Activated CD4-positive, alpha-beta T cell treated with anti-CD3 and anti-CD28 coated beads for 48 hours (primary cell): ENCODE data around the gene FGD3.
A peak's percentile ranks its signal among the peaks of the same experiment; 100 is the strongest.
"Not testable (repeated sequence)": the region's sequence is repeated elsewhere in the genome, so short reads cannot be mapped to it uniquely, and the experiment has no call there.

Source experiments
- DNase-seq: peaks from one replicate; pipeline ENCODE4 v3.0.0-alpha.2; 2020

The FGD3 gene, protein sequence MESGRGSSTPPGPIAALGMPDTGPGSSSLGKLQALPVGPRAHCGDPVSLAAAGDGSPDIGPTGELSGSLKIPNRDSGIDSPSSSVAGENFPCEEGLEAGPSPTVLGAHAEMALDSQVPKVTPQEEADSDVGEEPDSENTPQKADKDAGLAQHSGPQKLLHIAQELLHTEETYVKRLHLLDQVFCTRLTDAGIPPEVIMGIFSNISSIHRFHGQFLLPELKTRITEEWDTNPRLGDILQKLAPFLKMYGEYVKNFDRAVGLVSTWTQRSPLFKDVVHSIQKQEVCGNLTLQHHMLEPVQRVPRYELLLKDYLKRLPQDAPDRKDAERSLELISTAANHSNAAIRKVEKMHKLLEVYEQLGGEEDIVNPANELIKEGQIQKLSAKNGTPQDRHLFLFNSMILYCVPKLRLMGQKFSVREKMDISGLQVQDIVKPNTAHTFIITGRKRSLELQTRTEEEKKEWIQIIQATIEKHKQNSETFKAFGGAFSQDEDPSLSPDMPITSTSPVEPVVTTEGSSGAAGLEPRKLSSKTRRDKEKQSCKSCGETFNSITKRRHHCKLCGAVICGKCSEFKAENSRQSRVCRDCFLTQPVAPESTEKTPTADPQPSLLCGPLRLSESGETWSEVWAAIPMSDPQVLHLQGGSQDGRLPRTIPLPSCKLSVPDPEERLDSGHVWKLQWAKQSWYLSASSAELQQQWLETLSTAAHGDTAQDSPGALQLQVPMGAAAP

DNA sequence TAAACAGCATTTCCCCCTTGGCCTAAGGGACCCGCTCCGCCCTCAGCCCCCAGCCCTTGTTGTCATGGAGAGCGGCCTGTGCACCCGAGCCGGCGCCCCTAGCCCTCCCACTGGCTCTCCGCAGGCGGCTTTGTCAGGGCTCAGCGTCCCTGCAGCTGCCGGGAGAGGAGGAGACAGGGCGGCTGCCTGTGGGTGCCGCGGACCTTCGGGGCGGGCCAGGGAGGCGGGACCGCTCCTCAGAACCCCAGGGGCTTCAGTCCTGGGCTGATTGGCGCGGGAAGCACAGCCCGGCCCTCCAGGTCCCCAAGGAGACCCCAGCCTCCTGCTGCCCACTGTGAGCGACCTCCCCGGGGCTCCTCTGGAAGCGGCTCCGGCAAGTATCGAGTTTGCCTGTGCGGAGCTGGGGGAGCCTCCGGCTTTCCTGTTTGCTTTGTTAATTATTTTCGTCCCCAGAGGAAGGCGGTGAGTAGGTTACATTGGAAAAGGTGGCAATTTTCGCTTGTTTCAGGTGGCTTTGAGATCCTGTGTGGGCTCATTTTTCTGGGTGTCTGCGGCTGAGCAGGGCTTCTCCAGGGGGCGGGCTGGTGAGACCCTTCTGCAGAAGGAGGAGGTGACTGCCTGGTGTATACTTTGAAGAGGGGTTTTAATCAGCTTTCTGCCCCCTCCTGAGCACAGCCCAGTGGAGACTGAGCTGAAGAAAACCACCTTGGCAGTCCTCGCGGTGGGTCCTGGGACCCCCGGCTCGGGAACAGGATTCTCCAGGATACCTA, at the start of gene FGD3:
FGD3 (plus strand) TSS at position 256 of the 770 bp plus-strand sequence. CDS start 28,734 bp downstream, outside the sequence.
- peak; percentile 60 for DNase-seq

DNA sequence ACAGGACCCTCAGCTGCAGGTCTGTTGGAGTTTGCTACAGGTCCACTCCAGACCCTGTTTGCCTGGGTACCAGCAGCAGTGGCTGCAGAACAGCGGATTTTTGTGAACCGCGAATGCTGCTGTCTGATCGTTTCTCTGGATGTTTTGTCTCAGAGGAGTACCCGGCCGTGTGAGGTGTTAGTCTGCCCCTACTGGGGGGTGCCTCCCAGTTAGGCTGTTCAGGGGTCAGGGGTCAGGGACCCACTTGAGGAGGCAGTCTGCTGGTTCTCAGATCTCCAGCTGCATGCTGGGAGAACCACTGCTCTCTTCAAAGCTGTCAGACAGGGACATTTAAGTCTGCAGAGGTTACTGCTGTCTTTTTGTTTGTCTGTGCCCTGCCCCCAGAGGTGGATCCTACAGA, 42.2 kb upstream of the FGD3 start:
- not testable (repeated sequence) for DNase-seq

DNA sequence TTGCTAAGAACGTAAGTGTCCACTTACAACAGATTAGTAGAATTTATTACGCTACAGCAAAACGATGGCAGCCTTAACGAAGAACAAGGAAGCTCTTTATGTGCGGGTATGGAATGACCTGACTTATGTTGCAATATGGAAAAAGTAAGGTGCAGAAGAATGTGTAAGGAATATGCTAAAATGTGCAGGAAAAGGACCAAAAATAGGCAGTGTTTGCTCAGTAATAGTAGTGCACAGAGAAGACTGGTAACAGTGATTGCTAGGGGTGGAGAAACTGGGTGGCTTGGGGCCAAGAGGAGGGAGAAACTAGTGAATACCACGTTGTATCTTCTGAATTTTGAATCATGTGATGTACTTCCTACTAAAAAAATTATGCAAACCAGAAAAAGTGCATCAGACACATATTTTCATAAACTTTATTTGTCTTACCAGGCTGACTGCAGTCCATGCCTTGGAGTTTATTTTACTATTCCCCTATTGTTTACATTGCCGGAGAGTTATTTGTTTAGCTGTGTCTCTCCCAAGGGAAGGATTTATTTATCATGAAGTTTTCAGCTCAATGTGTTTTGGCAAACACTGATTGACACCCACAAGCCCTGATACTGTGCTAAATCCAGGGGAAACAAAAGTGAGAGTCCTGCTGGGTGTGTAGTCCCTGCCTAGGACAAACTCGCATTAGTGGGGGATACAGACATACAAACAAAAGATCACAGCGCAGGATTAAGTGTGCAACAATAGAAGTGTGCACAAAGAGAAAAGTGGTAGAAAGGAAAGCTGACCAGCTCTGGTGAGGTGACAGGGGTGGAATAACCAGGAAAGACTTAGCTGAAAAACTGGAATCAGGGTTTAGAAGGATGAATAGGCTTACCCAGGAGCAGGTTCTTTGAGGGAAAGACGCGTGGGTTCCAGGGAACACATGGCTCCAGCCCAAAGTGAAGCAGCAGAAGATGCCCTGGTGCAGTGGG, 35.5 kb upstream of the FGD3 start:
- no peak for DNase-seq

DNA sequence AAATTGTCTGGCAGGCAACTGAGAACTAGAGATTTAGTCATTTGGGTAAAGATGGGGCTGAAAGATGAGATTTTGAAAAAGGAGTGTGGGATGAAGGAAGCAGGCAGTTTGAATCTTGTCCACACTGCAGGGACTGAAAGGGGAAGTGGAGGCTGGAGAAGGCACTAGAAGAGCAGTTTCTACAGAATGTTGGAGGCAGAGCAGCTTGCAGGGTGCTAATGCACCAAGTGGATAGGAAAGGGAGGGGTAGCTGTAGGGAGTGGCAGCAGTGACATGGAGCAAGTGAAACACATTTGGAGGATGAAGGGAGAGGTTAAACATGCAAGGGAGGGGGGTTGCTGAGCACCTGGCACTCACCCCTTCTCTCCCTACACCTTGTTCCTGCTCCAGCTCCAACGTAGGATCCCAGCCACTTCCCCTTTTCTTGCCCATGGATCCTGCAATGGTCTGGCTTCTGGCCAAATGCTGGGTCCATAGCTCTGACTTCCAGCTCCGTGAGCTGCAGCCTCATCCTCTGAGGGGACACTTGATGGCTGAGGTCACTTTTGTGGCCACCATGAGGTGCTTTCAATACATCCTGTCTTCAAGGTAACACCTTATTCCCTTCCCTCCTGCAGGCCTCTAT, 30.0 kb upstream of the FGD3 start:
- DNase-seq: no peak

DNA sequence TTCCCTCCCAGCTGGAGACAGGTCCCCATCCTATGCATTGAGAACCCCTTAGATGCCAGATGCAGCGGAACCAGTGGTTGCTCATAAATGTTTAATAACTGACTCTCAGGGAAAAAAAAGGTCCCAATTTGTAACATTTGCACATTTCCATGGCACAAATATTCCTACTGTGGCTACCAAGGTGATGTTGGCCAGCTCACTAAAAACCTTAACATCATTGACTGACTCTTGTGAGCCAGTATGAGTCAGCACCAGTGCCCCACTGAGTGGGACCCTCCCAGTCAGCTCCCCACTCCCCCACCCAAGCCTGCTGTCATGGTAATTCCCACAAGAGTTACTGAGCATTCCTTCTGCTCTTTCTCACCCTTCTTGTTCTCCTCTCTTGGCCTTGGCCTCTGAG, 26.9 kb upstream of the FGD3 start:
- DNase-seq: no peak

DNA sequence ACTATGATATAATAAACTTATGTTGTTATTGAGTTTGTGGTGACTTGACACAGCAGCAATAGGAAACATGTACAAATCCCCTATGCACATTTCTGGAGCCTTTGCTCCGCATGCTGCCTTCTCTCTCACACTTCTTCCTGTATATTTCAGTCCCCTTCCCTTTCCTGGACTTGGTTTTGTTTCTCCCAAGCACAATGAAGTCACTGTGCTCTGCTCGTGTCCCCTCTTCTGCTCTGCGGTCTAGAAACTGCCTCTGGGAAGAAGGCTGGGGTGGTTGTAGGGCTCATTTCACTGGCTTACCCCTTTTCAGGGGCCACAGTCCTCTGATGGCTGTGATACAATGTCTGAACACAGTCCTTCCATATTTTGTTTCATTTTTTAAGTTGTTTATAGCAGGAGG, 15.7 kb upstream of the FGD3 start:
- no peak for DNase-seq

DNA sequence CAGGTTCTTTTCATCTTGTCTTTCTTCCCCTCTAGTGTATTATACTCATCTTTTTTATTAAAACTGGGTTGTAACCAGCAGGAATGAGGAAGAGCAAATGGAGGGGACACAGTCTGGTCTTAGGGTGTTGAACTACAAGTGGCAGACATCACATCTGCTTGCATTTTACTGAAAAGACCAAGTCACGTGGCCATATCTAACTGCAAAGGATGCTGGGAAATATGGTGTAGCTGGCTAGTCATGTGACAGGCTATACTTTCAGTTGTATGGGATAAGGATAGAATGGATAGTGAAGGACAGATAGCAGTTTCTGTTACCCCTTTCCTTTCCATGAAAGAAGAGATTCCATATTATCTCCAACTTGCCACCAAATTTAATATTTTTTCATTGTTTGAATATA, 13.0 kb upstream of the FGD3 start:
- DNase-seq: no peak

DNA sequence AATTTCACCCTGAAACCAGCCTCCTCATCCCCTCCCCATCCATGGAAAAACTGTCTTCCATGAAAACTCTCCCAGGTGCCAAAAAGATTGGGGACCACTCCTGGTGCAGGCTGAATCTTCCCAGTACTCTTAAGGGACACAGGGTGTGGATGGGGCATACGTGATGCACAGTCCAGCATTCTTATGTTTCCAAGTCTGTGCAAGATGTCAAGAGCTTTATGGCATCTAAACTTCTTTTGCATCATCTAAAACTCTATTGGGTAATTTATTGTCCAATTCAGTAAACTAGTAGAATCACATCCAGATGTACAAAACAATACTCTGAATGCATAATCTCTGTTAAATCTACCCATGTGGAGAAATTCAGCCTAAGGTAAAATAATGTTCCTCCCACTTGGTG, 9.3 kb upstream of the FGD3 start:
- no peak for DNase-seq

DNA sequence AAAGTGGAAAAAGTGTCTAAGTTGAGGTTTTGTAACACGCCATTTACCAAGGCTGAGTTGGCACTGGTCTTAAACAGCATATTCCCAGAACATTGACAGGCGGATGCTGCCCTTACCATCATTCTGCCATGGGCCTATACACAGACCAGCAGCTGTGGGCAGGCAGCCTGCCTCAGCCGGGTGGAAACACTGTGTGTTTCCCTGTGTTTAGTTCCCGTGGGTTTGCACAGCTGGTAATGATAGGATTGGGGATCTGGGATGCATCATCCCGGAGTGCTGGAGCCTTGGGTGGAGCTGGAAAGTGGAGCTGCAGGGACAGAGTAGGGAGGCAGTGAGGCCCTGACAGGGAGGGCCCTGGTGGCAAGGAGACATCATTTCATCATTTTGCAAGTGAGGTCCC, 5.5 kb upstream of the FGD3 start:
- no peak for DNase-seq

DNA sequence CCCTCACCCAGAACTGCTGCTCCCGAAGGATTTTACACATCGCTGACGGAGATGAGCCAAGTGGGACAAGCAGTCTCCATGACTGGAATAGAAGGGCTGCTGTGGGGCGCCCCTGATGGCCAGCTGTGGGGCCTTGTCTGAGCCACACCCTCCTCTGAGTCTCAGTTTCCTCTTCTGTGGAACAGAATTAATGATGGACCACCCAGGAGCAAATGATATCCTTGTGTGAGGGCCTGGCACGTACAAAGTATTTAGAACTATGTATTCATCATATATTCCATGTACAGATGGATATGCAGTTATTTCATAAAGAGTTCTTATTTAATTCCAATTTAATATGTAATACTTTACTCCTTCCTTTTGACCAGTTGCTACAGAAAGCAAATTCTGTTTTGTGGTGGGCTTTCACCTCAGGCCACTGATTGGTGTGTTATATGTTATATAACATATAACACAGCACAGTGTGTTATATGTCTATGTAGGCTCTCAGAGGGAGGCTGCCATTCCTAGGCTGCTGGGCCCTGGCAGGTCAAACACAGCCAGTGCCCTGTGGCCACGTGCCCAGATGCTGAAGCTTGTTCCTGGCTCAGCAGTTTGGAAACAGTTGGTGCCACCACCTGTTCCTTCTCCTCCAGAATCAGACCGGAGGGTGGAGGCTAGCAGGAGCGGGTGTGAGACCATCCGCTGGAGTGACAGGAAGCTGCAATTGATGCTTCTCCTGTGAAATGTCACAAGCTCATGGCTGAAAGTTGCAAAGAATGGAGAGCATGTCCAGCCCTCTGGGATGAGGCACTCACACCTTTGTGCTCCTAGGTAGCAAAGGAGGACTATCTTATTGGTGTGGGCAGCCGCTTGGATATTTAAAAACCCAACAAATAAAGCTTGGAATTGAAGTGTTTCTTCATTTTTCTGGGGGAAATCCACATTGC, 4.4 kb upstream of the FGD3 start:
- no peak for DNase-seq

DNA sequence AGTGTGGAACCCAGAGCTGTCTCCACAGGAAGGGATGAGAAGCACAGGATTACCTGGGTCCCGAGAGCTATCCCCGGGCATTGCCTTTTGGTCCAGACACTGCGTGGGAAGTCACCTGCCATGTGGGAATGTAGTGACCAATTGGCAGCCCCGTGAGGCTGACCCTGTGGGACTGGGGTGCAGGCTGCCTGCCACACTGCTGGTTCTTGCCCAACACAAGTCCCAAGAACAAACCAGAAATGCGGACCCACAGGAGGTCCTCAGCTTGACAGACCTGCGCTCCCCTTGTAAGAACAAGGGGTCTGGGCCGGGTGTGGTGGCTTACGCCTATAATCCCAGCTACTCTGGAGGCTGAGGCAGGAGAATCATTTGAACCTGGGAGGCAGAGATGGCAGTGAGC, 2.4 kb upstream of the FGD3 start:
- no peak for DNase-seq

DNA sequence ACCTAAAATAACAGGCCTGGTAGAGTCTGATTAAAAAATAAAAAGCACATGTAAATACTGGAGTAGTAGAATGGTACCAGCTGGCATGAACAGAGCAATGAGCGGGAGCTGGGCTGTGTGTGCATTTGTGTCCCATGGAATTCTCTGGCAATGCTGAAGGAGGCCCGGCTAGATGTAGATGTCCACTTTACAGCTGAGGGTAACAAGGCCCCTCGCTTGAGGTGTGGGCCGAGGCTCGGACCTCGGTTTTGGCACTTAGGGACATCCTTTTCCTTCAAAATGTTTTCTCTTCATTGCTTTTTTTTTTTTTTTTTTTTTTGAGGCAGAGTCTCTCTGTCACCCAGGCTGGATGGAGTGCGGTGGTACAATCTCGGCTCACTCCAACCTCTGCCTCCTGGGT, 1.5 kb upstream of the FGD3 start:
- no peak for DNase-seq

DNA sequence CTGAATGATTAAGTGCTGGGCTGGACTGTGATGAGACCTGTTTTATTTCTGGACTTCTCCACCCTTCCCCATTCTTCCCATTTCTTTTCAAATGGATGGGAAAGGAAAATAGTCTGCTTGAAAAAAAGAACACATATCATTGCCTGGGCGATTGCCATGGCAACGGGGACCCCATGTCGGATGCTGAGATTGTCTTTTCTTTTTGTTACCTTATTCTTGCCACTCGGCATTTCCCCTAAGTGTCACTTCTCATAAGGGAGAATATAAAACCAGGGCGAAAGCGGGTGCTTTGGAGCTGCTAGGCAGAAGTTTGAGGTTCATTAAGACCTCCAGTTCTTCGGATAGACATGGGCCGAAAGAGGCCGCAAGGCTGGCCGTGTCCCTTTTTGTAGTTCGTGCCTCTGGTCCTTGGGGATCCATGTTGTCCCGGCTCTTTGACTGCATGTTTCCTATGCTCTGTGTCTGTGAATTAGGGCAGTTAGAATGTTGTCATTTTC, 763 bp downstream of the FGD3 start:
- DNase-seq: no peak

DNA sequence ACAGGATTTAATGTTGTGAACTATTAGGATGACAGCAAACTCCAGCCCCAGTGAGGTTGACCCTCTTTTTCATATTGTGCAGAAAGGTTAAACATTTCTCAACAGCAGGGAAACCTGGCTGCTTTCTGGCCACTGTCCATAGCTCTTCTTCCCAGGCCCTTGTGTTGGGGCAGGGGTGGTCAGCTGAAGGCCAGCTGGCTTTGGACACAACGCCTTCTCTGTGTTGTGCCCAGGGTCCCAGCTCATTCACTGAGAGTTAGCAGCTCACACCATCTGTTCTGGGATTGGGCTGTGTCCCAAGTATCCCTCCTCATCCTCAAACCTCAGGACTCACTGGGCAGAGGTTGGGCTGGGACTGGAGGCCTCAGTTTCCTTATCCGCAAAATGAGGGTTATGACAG, 1.3 kb downstream of the FGD3 start:
- no peak for DNase-seq

DNA sequence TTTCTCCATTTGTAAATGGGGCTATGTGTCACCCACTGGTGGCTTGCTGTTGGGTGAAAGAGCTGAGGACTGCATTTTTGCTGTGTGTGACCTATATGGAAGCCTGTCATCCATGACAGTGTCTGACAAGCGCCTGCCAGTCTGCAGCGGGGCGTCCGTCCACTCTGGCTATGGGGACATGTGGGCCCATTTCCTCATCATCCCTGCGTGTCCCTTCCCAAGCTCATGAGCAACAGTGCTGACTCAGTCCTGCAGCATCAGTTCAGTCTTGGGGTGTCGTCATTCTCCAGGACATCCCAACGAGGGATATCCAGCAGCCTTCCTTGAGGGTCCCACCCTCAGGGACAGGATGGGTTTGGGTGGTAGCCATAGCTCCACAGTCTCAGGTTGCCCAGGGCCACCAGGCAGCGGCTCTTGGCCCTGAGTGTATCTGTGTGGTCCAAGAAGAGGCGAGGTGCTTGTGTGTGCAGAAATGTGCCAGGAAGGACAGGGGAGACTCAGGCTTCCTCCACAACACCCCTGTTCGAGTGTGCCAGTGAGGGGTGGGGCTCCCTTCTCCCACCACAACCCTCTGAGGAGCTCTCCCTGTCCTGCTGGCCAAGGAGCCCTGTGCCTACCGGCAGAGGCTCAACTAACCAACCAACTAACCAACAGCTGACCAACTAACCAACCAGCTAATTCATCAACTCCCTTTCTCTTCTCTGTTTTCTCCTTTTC, 2.1 kb downstream of the FGD3 start:
- no peak for DNase-seq

DNA sequence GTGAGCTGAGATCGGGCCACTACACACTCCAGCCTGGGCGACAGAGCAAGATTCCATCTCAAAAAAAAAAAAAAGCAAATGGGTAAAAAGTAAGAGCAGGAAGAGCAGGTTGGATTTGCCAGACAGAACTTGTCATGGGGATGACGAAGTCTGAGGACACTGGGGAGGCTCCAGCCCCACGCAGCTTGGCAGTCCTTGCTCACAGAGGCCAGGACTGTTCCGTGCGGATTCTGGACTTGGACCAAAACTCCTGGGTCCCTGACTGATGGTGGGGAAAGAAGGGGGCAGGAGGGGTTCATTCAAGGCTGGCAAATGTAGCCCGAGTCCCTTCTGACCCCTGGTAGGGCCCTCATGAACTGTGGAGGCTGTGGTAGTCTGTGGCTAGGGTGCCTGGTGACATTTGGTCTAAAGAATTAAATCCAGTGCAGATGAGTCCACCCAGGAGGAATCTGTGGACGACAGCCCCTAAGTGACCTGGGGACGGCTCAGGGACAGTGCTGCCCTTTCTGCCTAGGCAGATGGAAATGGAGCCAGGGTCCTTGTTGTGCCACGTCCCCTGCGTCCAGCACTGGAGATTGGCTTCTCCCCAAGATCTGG, 3.1 kb downstream of the FGD3 start:
- no peak for DNase-seq

DNA sequence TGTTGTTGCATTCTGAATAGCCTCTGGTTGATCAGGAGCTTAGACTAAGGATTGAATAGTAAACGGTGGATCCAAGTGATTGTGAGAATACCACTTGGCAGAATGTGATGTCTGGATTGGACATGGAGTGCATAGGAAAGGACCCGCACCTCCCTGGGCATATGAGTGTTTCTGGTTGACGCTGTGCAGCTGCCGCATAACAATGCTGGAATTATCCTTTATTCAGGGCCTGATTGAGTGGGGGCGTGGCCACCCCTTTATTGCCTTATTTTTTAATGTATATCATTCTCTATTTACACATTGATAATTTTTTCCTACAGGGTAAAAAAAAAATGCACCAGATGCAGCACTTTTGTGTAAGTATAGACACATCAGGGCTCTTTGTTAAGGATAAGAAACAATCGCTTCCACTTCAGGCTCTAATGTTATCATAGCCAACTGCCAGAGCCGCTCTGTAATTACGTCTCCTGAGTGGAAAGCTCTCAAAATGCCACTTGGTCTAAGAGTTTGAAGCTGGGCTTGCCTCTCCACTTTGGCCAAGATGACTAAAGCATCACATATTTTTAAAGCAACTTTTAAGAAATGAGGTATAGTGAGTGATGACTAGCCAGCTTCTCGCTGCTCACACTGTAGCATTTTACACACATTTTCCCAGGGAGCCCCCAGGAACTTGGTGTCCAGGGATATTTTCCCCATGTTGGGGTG, 5.7 kb downstream of the FGD3 start:
- DNase-seq: no peak

DNA sequence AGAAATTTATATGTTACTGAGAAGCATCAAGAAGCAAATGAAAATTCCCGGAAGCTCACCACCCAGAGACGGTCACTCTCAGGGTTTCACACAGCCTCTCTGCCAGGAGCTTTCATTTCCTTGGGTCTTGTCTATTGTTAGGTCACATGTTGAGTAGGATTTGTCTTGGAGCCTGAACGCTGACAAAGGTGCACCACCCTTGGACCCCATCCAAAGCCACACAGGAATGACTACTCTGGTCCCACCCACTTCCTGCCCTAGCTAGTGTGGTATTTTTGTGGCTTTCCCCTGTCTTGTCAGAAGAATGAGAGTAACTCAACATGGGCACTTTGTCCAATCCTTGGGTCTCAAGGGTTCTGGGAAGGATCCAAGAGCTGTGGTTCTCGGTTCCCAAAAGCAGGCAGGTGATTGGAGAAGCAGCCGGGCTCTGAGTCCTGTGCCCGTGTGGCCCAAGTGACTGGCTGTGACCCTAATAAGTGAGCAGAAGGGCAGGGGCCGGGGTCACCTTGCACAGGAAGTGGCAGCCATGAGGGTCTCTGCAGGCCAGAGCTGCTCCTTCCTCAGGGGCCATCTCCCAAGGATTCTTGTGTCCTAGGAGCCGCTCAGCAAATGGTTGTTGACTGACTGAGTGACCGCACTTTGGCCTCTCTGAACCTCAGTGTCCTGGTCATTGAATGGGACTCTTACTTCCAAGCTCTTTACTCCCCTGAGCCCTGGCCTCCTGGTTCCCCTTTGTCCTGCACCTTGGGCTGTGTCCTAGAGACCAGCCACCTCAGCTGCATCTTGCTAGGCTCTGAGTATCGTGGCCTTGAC, 6.9 kb downstream of the FGD3 start:
- DNase-seq: peak; percentile 85
